Activated CD8-positive, alpha-beta T cell treated with anti-CD3 and anti-CD28 coated beads for 36 hours (primary cell): ENCODE data around the gene STK11. TPM values are rescaled to one million over a fixed set of nuclear protein-coding genes. Genes with fewer than 3 reads are reported as not detected.

Source experiments
- ATAC-seq: fragments of 200-7000 bp; cut with Tn5 transposase; one replicate; pipeline ENCODE4 v1.10.0; 2021; ENCODE audit warnings: mild to moderate bottlenecking, moderate library complexity
- CTCF ChIA-PET: fragments of 350-600 bp; sonication (Branson Sonifier 250); formaldehyde crosslinking; loops from one replicate; lab custom pipeline; 2021; ENCODE audit warnings: antibody characterized with exemption; lab: Charles Lee
- POLR2A ChIA-PET: fragments of 350-600 bp; sonication (Branson Sonifier 250); formaldehyde crosslinking; loops from one replicate; lab custom pipeline; 2021; ENCODE audit warnings: antibody characterized with exemption; lab: Charles Lee
- DNase-seq: peaks from one replicate; pipeline ENCODE4 v3.0.0-alpha.2; 2020
- H3K27ac Mint-ChIP-seq: one replicate; pipeline ENCODE4 v1.8.0; 2021; ENCODE audit warnings: mild to moderate bottlenecking, mixed read lengths
- H3K27me3 Mint-ChIP-seq: one replicate; pipeline ENCODE4 v1.8.0; 2021; ENCODE audit warnings: mixed read lengths
- H3K36me3 Mint-ChIP-seq: one replicate; pipeline ENCODE4 v1.8.0; 2021; ENCODE audit warnings: low read depth, mixed read lengths
- H3K4me1 Mint-ChIP-seq: one replicate; pipeline ENCODE4 v1.8.0; 2021; ENCODE audit warnings: low read depth, mixed read lengths
- H3K4me3 Mint-ChIP-seq: one replicate; pipeline ENCODE4 v1.8.0; 2021; ENCODE audit warnings: mild to moderate bottlenecking, moderate library complexity, mixed read lengths
- H3K9me3 Mint-ChIP-seq: one replicate; pipeline ENCODE4 v1.8.0; 2021; ENCODE audit warnings: mixed read lengths
- CTCF ChIP-seq: fragments of 200-600 bp; IDR thresholded peaks from one replicate; pipeline ENCODE4 v1.8.0; 2022; ENCODE audit warnings: antibody characterized with exemption, mild to moderate bottlenecking
- intact Hi-C: fragments of 100-400 bp; cut with micrococcal nuclease; formaldehyde crosslinking; loops from one replicate; pipeline ENCODE4 v1.10.0; 2022
- total RNA-seq, 2 experiments: library from RNA; stranded (reverse); gene quantifications; one replicate each; pipeline ENCODE4 v1.2.3, GENCODE V29; 2021

STK11 gene
- total RNA-seq, 2 experiments from 2014 or later, result 55.1 to 58.0 TPM

DNA sequence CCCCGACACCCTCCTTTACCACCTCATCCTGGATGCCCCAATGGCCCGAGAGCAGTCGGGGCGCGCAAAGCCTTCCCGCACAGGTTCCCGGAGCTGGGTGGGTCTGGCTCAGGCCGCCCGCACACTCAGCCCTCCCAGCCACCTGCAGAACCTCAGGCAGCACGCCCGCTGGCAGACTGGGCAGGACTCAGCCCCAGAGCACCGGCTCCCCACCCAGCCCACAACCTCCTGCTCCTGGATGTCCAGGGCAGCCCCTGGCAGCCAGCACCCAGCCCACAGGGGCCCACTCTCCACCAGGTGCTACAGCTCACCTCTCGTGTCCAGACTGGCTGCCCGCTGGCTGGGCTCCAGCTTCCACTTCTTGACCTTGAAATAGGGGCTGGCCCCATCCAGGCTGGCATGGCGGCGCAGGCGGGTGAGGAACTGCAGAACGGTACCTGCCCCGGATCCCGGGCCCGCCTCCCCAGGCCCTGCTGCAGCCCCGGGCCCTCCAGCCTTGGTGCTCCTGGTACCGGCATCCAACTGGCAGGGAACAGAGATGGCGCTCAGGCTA, 27.6 kb downstream of the STK11 start:
- DNase-seq (no peak), ATAC-seq (no peak)
- peaks cover under 1% of the 10 kb centered on the region for H3K4me1 Mint-ChIP-seq
- TF ChIP-seq CTCF, result no peak
- CTCF ChIA-PET, result no interaction called here
- H3K36me3 Mint-ChIP-seq, result peaks cover 1% of the 10 kb centered on the region
- H3K9me3 Mint-ChIP-seq, result no peaks in the 10 kb centered on the region
- POLR2A ChIA-PET, result no interaction called here
- H3K27me3 Mint-ChIP-seq, result peaks cover under 1% of the 10 kb centered on the region
- intact Hi-C loops, result no loop called here
- no peak overlapping the region for H3K27ac Mint-ChIP-seq
- H3K4me3 Mint-ChIP-seq, result no peak overlapping the region

GRCh38 chr19:1234051-1234954, 28.7 kb downstream of the STK11 start:
- intact Hi-C loops, result no loop called here
- Mint-ChIP-seq H3K27ac (no peak overlapping the region), H3K36me3 (no peaks in the 10 kb centered on the region), H3K4me3 (no peak overlapping the region), H3K27me3 (peaks cover 8% of the 10 kb centered on the region), H3K9me3 (no peaks in the 10 kb centered on the region), H3K4me1 (peaks cover 9% of the 10 kb centered on the region)
- ATAC-seq (no peak), DNase-seq (no peak)
- ChIA-PET POLR2A (no interaction called here), CTCF (no interaction called here)
- no peak for TF ChIP-seq CTCF

GRCh38 chr19:1234955-1235380, 29.4 kb downstream of the STK11 start:
- Mint-ChIP-seq H3K4me3 (no peak overlapping the region), H3K9me3 (no peaks in the 10 kb centered on the region), H3K27me3 (peaks cover 8% of the 10 kb centered on the region), H3K36me3 (no peaks in the 10 kb centered on the region), H3K27ac (no peak overlapping the region), H3K4me1 (peaks cover 11% of the 10 kb centered on the region)
- intact Hi-C loops, result no loop called here
- no peak for DNase-seq
- POLR2A ChIA-PET, result no interaction called here
- TF ChIP-seq CTCF, result no peak
- CTCF ChIA-PET, result interaction anchor here (1.2 kb wide), 1 partner anchor 12 kb away, joined by 4 read pairs; no protein-coding TSS in a partner anchor
- no peak for ATAC-seq

DNA sequence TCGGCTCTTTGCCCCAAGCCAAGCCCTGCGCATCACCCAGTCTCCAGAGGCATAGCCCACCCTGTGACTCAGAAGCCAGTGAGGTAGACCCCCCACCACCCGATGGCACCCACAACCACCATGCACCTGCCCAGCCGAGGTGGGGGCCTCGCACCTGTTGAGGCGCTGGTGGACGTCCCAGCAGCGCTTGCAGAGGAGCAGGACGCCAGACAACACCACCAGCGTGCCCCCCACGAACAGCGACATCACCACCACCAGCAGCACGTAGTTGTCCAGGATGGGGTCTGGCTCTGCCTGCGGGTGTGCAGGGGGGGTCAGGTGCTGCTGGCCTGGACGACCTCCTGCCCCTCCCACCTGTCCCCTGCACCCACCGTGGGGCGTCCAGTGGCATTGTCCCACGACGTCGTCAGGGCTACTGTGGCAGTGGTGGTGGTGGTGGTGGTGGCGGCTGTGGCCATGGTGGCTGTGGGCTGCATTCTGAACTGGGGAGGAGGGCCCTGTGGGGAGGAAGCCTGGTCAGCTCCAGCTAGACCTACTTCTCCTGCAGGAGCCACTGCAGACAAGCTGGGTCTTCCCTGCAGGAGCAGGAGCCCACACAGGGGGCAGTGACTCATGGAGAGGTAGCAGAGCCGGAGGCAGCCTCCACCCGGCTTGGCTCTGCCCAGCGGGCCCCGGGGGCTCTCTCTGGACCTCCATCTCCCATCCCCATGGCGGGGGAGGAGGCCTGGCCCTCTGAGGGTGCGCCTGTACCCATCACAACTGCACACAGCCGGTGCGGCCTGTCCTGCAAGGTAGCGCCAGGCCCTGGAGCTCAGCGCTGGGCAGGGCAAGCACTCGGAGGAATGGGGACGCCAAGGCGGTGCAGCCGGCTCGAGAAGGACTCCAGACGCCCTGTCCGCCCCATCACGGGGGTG, 30.3 kb downstream of the STK11 start:
- DNase-seq (no peak), ATAC-seq (no peak)
- H3K4me3 Mint-ChIP-seq, result no peak overlapping the region
- intact Hi-C loops, result no loop called here
- ChIA-PET POLR2A (interaction anchor here (0.9 to 1.3 kb wide), 3 partner anchors 15 to 34 kb away, joined by 3 to 4 read pairs (median 3); partner anchors contain the start of gene CIRBP), CTCF (interaction anchor here (1.2 kb wide), 1 partner anchor 13 kb away, joined by 4 read pairs; no protein-coding TSS in a partner anchor)
- H3K27ac Mint-ChIP-seq, result no peak overlapping the region
- H3K9me3 Mint-ChIP-seq, result no peaks in the 10 kb centered on the region
- TF ChIP-seq CTCF, result no peak
- H3K4me1 Mint-ChIP-seq, result peaks cover 14% of the 10 kb centered on the region
- peaks cover 8% of the 10 kb centered on the region for H3K27me3 Mint-ChIP-seq
- H3K36me3 Mint-ChIP-seq, result no peaks in the 10 kb centered on the region
